ENCODE results near the gene LRIG1.

DNA sequence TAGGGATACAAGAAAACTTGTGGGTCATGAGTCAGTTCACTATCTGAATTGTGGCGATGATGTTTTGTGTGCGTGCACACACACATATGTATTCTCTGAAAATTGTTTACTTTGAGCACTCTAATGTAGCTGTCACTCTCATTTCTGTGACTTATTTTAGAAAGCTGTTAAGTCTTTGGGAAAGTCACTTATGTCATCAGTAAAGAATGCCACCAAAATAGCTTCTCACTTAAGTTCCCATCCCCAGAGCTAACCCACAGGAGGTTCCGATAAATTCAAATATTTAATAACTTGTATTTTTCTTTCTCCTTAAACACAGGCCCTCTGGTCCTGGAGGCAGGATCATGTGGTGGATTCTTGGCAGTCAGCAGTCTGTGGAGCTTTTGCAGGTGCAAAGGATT lies 138.3 kb downstream of the LRIG1 start:
- TF ChIP-seq, protein P1, sequence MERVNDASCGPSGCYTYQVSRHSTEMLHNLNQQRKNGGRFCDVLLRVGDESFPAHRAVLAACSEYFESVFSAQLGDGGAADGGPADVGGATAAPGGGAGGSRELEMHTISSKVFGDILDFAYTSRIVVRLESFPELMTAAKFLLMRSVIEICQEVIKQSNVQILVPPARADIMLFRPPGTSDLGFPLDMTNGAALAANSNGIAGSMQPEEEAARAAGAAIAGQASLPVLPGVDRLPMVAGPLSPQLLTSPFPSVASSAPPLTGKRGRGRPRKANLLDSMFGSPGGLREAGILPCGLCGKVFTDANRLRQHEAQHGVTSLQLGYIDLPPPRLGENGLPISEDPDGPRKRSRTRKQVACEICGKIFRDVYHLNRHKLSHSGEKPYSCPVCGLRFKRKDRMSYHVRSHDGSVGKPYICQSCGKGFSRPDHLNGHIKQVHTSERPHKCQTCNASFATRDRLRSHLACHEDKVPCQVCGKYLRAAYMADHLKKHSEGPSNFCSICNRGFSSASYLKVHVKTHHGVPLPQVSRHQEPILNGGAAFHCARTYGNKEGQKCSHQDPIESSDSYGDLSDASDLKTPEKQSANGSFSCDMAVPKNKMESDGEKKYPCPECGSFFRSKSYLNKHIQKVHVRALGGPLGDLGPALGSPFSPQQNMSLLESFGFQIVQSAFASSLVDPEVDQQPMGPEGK (CRISPR knock-in tag; IDR thresholded peaks at IDR 0.05; ENCODE audit: borderline replicate concordance) = no peak
- TF ChIP-seq ZFP30 (CRISPR knock-in tag; IDR thresholded peaks at IDR 0.05) (no peak), PPARA (CRISPR knock-in tag; IDR thresholded peaks at IDR 0.05; ENCODE audit: borderline replicate concordance) (no peak), ESRRG (CRISPR knock-in tag; IDR thresholded peaks at IDR 0.05) (no peak), ZNF8 (CRISPR knock-in tag; IDR thresholded peaks at IDR 0.05) (no peak)
